Testis (tissue), 3 donors: ENCODE data around the gene TMPRSS13. TPM values are rescaled to one million over a fixed set of nuclear protein-coding genes. Genes with fewer than 3 reads are reported as not detected.
A peak's percentile ranks its signal among the peaks of the same experiment; 100 is the strongest.

ENCODE experiments used
- DNase-seq: peaks from one replicate; pipeline ENCODE4 v3.0.0-alpha.2; 2019
- H3K27ac ChIP-seq, 2 donors: fragments of 200-600 bp; sonication (generic); one replicate each; pipeline ENCODE4 v1.5.1; 2019
- H3K27me3 ChIP-seq: fragments of 200-600 bp; sonication (generic); one replicate; pipeline ENCODE4 v1.5.1; 2019
- H3K36me3 ChIP-seq: fragments of 200-600 bp; sonication (generic); one replicate; pipeline ENCODE4 v1.5.1; 2017; ENCODE audit warnings: low read depth; ENCODE audit errors: missing control alignments
- H3K4me1 ChIP-seq: fragments of 200-600 bp; sonication (generic); one replicate; pipeline ENCODE4 v1.5.1; 2019
- H3K4me3 ChIP-seq, 2 donors: fragments of 200-600 bp; sonication (generic); one replicate each; pipeline ENCODE4 v1.5.1; 2017 to 2019
- H3K9me3 ChIP-seq: fragments of 200-600 bp; sonication (generic); one replicate; pipeline ENCODE4 v1.5.1; 2017
- POLR2A ChIP-seq: fragments of 450-650 bp; IDR thresholded peaks from one replicate; pipeline ENCODE4 v1.6.1; 2017; ENCODE audit warnings: antibody characterized with exemption, mild to moderate bottlenecking, moderate library complexity
- WGBS, 2 donors: methylation state at CpG; one replicate each; pipeline ENCODE4 v1.1.5; 2018; 5-methylcytosine and 5-hydroxymethylcytosine counted together
- intact Hi-C: fragments of 100-400 bp; cut with DNase I; formaldehyde crosslinking; loops from one replicate; pipeline ENCODE4 v1.15.1; 2023; ENCODE audit warnings: low total_unique reads
- polyA plus RNA-seq: library from polyadenylated mRNA; stranded (reverse); fragments of 350-450 nt; fragmentation: Illumina TruSeq; extraction: RNeasy Lipid Tissue Mini Kit (QIAGEN cat#74804); gene quantifications from one replicate; pipeline ENCODE4 v1.2.3, GENCODE V29; 2014; ENCODE audit warnings: low read depth, low replicate concordance; ENCODE audit not compliant: insufficient read depth
- total RNA-seq, 2 donors: library from RNA; depleted of rRNA; stranded (reverse); fragments of >200 nt; gene quantifications; one replicate each; pipeline ENCODE4 v1.2.3, GENCODE V29; 2016
- TF ChIP-seq, protein P1 (sequence below), 3 experiments: fragments of 450-650 bp in 2 of 3; fragments of 200-600 bp in 1 of 3; sonication (generic) in 1 of 3; IDR thresholded peaks; one replicate each; pipeline ENCODE4 v1.5.1; 2016 to 2019; ENCODE audit warnings: antibody characterized with exemption in 3 of 3, mild to moderate bottlenecking in 2 of 3, moderate library complexity in 1 of 3

TMPRSS13 gene
- total and polyA plus RNA-seq, 3 donors from 2014 or later, result 0.74 to 0.91 (median 0.87) TPM

DNA sequence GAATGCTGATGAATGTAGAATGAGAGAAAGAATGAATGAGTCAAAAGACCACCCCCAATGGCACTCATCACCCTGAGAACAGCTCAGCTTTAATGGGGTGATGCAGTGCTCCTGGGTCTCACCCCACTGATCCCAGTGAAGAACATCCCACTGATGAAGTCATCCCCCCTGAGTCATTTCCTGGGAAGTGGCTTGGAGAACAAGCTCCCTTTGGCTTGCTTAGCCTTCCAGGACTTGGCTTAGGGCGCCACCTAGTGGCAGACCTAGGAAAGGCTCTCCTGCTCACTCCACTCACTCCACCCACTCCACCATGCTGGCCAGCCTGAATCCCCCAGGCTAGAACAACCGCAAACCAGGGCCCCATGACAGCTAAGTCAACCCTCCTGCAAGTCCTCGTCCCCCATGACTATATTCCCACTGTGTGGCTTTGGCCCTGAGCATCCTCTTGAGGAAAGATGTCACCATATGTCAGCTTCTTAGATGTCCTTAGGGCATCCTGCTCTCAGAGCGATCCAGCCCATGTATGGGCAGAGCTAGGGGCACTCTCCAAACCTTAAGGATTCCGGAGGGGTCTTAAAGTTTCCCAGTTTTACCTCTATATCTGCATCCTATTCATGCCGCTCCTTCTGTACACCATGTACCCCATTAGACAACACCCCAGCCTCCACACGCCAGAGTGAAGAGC is 17.8 kb upstream of the TMPRSS13 start:
- Histone ChIP-seq H3K27ac (no peak overlapping the region), H3K4me3 (no peak overlapping the region), H3K27me3 (no peaks in the 10 kb centered on the region), H3K36me3 (no peaks in the 10 kb centered on the region), H3K4me1 (no peaks in the 10 kb centered on the region), H3K9me3 (no peaks in the 10 kb centered on the region)
- whole genome bisulfite sequencing, 2 donors, result 38 to 44% methylated on average over 5 to 7 of the region's 7 CpGs
- DNase-seq, result peak; percentile 93
- no peak for TF ChIP-seq POLR2A
- TF ChIP-seq, protein P1, sequence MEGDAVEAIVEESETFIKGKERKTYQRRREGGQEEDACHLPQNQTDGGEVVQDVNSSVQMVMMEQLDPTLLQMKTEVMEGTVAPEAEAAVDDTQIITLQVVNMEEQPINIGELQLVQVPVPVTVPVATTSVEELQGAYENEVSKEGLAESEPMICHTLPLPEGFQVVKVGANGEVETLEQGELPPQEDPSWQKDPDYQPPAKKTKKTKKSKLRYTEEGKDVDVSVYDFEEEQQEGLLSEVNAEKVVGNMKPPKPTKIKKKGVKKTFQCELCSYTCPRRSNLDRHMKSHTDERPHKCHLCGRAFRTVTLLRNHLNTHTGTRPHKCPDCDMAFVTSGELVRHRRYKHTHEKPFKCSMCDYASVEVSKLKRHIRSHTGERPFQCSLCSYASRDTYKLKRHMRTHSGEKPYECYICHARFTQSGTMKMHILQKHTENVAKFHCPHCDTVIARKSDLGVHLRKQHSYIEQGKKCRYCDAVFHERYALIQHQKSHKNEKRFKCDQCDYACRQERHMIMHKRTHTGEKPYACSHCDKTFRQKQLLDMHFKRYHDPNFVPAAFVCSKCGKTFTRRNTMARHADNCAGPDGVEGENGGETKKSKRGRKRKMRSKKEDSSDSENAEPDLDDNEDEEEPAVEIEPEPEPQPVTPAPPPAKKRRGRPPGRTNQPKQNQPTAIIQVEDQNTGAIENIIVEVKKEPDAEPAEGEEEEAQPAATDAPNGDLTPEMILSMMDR (IDR thresholded peaks at IDR 0.05), result peak; percentile 93 to 97 (median 93)
- intact Hi-C loops, result loop anchor here (5.0 to 10.0 kb wide), 2 partner anchors 105 to 108 kb away; no protein-coding TSS in a partner anchor

DNA sequence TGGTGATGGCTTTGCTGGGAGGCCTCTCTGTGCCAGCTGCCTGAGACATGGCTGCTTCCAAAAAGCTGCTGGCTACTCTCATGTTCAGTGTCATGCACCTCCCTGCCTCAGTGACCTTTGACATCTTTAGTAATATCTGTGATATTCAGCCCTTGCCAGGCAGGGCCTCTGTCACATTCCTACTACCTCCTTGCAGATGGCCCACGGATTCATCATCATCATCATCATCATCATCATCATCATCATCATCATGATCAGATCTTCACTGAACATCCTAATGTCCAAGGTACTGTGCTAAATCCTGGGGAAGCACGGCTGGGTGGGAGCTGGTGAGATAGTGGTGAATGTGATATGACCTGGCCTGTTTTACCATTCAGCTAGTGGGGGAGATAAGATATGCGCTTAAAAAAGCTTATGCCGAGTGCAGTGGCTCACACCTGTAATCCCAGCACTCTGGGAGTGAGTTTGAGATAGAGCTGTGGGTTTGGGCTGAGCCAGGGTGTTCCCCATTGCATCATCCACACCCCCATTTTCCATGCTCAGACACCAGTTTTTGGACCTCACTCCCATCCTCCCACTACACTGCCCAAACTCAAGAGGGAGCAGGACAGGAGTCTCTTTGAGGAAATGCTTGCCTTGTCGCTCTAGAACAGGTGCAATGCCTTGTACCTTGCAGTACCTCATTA is 17.1 kb upstream of the TMPRSS13 start:
- Histone ChIP-seq H3K9me3 (no peaks in the 10 kb centered on the region), H3K27ac (no peak overlapping the region), H3K4me1 (no peaks in the 10 kb centered on the region), H3K4me3 (no peak overlapping the region), H3K36me3 (no peaks in the 10 kb centered on the region), H3K27me3 (no peaks in the 10 kb centered on the region)
- intact Hi-C loops, result loop anchor here (5.0 to 10.0 kb wide), 2 partner anchors 104 to 109 kb away; no protein-coding TSS in a partner anchor
- 58 to 60% methylated on average over 5 of the region's 5 CpGs for WGBS, 2 donors
- no peak for DNase-seq
- TF ChIP-seq, protein P1 (IDR thresholded peaks at IDR 0.05), result no peak
- TF ChIP-seq POLR2A, result no peak

DNA sequence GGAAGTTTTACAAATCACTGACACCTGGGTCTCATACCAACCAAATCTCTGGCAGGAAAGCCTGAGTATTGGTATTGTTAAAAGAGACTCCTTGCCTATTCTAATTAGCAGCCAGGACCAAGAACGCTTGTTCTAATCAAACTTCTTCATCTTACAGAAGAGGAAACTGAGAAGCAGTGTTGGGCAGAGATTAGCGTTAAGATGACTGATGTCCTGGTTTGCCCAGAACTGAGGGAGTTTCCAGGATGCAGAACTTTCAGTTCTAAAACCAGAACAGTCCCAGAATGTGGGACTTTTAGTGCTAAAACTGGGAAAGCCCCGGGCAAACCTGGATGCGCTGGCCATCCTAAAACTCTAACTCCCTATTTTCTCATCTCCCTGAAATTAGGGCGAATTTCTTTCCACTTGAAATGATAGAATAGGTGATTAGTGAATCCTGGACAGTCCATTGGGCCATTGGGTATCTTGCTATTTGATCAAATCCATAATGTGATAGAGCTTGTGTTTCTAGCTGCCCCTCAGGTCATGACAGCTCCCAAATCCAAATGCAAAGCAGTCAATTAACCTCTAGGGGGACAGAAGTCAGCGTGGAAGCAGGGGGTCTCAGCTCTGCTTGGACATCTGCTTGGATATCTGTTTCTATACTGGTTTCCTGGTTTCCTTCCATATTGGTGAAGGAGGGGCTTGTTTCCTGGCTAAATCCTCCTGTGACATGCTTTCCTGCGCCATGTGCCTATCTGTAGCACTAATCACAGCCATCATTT is 16.0 kb upstream of the TMPRSS13 start:
- Histone ChIP-seq H3K27ac (no peak overlapping the region), H3K36me3 (no peaks in the 10 kb centered on the region), H3K4me3 (no peak overlapping the region), H3K4me1 (no peaks in the 10 kb centered on the region), H3K27me3 (no peaks in the 10 kb centered on the region), H3K9me3 (no peaks in the 10 kb centered on the region)
- intact Hi-C loops, result loop anchor here (5.0 to 10.0 kb wide), 2 partner anchors 103 to 110 kb away; no protein-coding TSS in a partner anchor
- no peak for DNase-seq
- TF ChIP-seq, protein P1 (IDR thresholded peaks at IDR 0.05), result peak in 1 of 3 experiments; percentile 1
- no peak for TF ChIP-seq POLR2A
- WGBS, 2 donors, result 50 to 71% methylated on average over 7 of the region's 7 CpGs

DNA sequence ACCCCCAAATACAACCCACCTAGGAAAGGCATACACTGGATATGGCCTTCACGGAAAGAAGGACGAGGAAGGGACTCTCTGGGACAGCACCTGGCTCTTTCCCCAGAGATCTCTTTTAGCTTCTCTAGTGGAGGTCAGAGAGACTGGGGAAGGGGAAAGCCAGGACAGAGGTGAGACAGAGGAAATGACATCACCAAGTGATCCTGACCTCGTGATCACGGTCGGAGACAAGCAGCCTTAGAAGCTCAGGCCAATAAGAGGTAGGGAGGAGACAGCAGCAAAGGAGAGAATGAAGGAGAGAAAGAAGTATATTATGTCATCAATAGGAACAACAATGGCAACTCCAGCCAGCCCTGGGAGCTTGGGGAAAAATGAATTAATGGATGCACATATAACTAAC is 15.4 kb upstream of the TMPRSS13 start:
- Histone ChIP-seq H3K4me1 (no peaks in the 10 kb centered on the region), H3K9me3 (no peaks in the 10 kb centered on the region), H3K4me3 (no peak overlapping the region), H3K27ac (no peak overlapping the region), H3K36me3 (no peaks in the 10 kb centered on the region), H3K27me3 (no peaks in the 10 kb centered on the region)
- TF ChIP-seq POLR2A, result no peak
- intact Hi-C loops, result loop anchor here (10.0 kb wide), 1 partner anchor 110 kb away; no protein-coding TSS in a partner anchor
- 81 to 86% methylated on average over 5 of the region's 5 CpGs for WGBS, 2 donors
- DNase-seq, result no peak
